Measurements from ENCODE around the gene RAB3B. TPM values are rescaled to one million over a fixed set of nuclear protein-coding genes. Genes with fewer than 3 reads are reported as not detected.
A peak's percentile ranks its signal among the peaks of the same experiment; 100 is the strongest.

The RAB3B gene
- total and polyA plus RNA-seq, 2 donors (not counting 1 experiment from before 2014, with no cell fraction given), result 36.5 to 51.6 TPM

DNA sequence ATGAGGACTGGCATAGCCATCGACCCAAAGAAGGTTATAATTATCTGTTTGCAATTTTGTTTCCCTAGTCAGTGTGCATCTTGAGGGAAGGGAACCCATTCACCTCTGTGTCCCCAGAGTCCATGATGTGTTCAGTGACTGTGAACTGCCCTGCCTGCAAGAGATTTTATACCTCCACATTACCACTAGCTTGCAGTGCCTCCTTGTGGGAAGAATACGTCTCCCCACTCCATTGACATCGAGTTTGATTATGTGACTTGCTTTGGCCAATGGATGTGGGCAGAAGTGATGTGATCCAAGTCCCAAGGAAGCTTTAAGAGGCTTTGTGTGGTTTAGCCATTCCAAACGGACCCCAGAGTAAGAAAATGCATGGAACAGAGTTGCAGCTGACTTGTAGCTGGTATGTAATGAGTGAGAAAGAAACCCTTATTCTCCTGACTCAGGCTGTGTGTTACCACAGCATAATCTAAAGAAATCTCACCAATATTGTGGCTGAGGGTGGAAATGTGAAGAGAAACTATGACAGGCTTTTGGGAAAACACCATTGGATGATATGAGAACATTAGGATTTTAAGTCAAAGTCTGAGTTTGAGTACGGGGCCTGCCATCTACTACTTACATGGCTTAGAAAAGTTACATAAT is 64.2 kb downstream of the RAB3B start:
- peaks cover 6% of the 10 kb centered on the region for H3K36me3 ChIP-seq (ENCODE audit: control insufficient read depth, insufficient read depth, low read length)
- H3K9me3 ChIP-seq (ENCODE audit: control insufficient read depth, insufficient read depth, low read depth, low read length), result no peaks in the 10 kb centered on the region
- H3K27ac ChIP-seq (ENCODE audit: insufficient read depth, low read length), result no peak overlapping the region
- H3K27me3 ChIP-seq (ENCODE audit: control insufficient read depth, insufficient read depth, low read length), result no peaks in the 10 kb centered on the region
- TF ChIP-seq EZH2 (IDR thresholded peaks at IDR 0.05; ENCODE audit: low read length, missing control alignments), result no peak
- TF ChIP-seq, protein P1, sequence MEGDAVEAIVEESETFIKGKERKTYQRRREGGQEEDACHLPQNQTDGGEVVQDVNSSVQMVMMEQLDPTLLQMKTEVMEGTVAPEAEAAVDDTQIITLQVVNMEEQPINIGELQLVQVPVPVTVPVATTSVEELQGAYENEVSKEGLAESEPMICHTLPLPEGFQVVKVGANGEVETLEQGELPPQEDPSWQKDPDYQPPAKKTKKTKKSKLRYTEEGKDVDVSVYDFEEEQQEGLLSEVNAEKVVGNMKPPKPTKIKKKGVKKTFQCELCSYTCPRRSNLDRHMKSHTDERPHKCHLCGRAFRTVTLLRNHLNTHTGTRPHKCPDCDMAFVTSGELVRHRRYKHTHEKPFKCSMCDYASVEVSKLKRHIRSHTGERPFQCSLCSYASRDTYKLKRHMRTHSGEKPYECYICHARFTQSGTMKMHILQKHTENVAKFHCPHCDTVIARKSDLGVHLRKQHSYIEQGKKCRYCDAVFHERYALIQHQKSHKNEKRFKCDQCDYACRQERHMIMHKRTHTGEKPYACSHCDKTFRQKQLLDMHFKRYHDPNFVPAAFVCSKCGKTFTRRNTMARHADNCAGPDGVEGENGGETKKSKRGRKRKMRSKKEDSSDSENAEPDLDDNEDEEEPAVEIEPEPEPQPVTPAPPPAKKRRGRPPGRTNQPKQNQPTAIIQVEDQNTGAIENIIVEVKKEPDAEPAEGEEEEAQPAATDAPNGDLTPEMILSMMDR (conservative IDR thresholded peaks at IDR 0.05 in 1 of 2, IDR thresholded peaks at IDR 0.05 in 1 of 2; ENCODE audit: low read depth in 1 of 2, low read length in 2 of 2), result peak; percentile 33 to 39
- H3K9ac ChIP-seq (ENCODE audit: insufficient read depth, low read length), result no peak overlapping the region
- no peak overlapping the region for H3K4me2 ChIP-seq (ENCODE audit: extremely low read depth, insufficient read depth, low read length)
- H4K20me1 ChIP-seq (ENCODE audit: control insufficient read depth, extremely low read depth, insufficient read depth, low read length), result no peaks in the 10 kb centered on the region
- H2AFZ ChIP-seq (ENCODE audit: low read length), result no peak overlapping the region
- no peak overlapping the region for H3K4me3 ChIP-seq (replicated peaks in 1 of 4; ENCODE audit: control extremely low read depth in 1 of 4, insufficient read depth in 1 of 4, low read depth in 3 of 4, low read length in 4 of 4)
- H3K4me1 ChIP-seq (ENCODE audit: control insufficient read depth, extremely low read depth, insufficient read depth, low read length), result peaks cover 26% of the 10 kb centered on the region
- H3K79me2 ChIP-seq (ENCODE audit: control insufficient read depth, insufficient read depth, low read length), result no peaks in the 10 kb centered on the region
- DNase-seq (ENCODE audit: low read depth in 2 of 2), result peak; percentile 44 to 61

DNA sequence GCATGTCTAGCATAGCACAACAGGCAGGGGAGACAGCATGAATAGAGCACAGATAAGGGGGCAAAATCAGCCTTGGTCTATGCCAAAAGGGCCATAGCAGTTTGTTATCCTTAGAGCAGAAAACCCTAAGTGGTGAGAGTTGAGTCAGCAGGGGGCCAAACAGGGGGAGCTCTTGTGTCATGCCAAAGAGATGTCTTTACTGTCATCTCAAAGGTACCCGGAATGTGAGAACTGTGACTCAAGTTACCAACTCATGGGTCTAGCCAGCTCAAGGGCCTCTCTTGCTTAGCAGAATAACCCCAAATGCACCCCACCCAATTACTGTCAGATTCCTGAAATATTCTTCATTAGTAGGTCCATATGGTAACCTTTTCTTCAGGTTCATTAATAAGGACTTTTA is 66.0 kb downstream of the RAB3B start:
- H3K9me3 ChIP-seq (ENCODE audit: control insufficient read depth, insufficient read depth, low read depth, low read length), result no peaks in the 10 kb centered on the region
- peaks cover 2% of the 10 kb centered on the region for H3K36me3 ChIP-seq (ENCODE audit: control insufficient read depth, insufficient read depth, low read length)
- no peak overlapping the region for H3K9ac ChIP-seq (ENCODE audit: insufficient read depth, low read length)
- H3K4me2 ChIP-seq (ENCODE audit: extremely low read depth, insufficient read depth, low read length), result peak overlapping the region; percentile 2
- TF ChIP-seq, protein P1 (conservative IDR thresholded peaks at IDR 0.05 in 1 of 2, IDR thresholded peaks at IDR 0.05 in 1 of 2; ENCODE audit: low read depth in 1 of 2, low read length in 2 of 2), result no peak
- no peak for TF ChIP-seq EZH2 (IDR thresholded peaks at IDR 0.05; ENCODE audit: low read length, missing control alignments)
- H3K27me3 ChIP-seq (ENCODE audit: control insufficient read depth, insufficient read depth, low read length), result no peaks in the 10 kb centered on the region
- no peaks in the 10 kb centered on the region for H3K79me2 ChIP-seq (ENCODE audit: control insufficient read depth, insufficient read depth, low read length)
- DNase-seq (ENCODE audit: low read depth in 2 of 2), result peak in 1 of 2 donors; percentile 70
- no peak overlapping the region for H3K4me3 ChIP-seq (replicated peaks in 1 of 4; ENCODE audit: control extremely low read depth in 1 of 4, insufficient read depth in 1 of 4, low read depth in 3 of 4, low read length in 4 of 4)
- no peaks in the 10 kb centered on the region for H4K20me1 ChIP-seq (ENCODE audit: control insufficient read depth, extremely low read depth, insufficient read depth, low read length)
- H3K27ac ChIP-seq (ENCODE audit: insufficient read depth, low read length), result peak overlapping the region; percentile 13
- H2AFZ ChIP-seq (ENCODE audit: low read length), result no peak overlapping the region
- peaks cover 34% of the 10 kb centered on the region for H3K4me1 ChIP-seq (ENCODE audit: control insufficient read depth, extremely low read depth, insufficient read depth, low read length)

DNA sequence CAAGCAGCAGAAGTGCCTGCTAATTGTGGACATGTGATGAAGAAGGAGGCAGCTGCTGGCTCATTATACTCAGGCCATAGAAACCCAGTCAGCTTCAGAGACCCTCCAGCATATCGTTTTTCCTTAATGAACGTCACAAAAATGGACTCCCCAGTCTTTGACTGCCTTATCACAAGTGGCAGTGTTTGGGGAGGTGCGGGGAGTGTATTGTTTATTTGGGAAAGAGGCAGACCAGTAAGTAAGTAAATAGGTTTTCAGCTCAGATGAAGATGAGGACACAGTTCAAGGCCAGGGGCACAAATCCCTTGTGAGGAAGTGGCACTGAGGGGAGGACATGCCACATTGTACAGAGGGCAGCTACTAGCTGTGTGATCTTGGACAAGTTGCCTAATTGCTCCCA is 68.5 kb downstream of the RAB3B start:
- Histone ChIP-seq H3K9me3 (ENCODE audit: control insufficient read depth, insufficient read depth, low read depth, low read length) (no peaks in the 10 kb centered on the region), H3K79me2 (ENCODE audit: control insufficient read depth, insufficient read depth, low read length) (no peaks in the 10 kb centered on the region), H3K4me2 (ENCODE audit: extremely low read depth, insufficient read depth, low read length) (no peak overlapping the region), H3K4me1 (ENCODE audit: control insufficient read depth, extremely low read depth, insufficient read depth, low read length) (peaks cover 30% of the 10 kb centered on the region), H3K27me3 (ENCODE audit: control insufficient read depth, insufficient read depth, low read length) (no peaks in the 10 kb centered on the region), H3K36me3 (ENCODE audit: control insufficient read depth, insufficient read depth, low read length) (peaks cover 2% of the 10 kb centered on the region), H2AFZ (ENCODE audit: low read length) (no peak overlapping the region), H3K9ac (ENCODE audit: insufficient read depth, low read length) (no peak overlapping the region), H3K27ac (ENCODE audit: insufficient read depth, low read length) (no peak overlapping the region), H4K20me1 (ENCODE audit: control insufficient read depth, extremely low read depth, insufficient read depth, low read length) (no peaks in the 10 kb centered on the region), H3K4me3 (replicated peaks in 1 of 4; ENCODE audit: control extremely low read depth in 1 of 4, insufficient read depth in 1 of 4, low read depth in 3 of 4, low read length in 4 of 4) (no peak overlapping the region)
- TF ChIP-seq, protein P1 (conservative IDR thresholded peaks at IDR 0.05 in 1 of 2, IDR thresholded peaks at IDR 0.05 in 1 of 2; ENCODE audit: low read depth in 1 of 2, low read length in 2 of 2), result no peak
- no peak for TF ChIP-seq EZH2 (IDR thresholded peaks at IDR 0.05; ENCODE audit: low read length, missing control alignments)
- no peak for DNase-seq (ENCODE audit: low read depth in 2 of 2)
